ENCODE data around the gene TBC1D9B. TPM values are rescaled to one million over a fixed set of nuclear protein-coding genes. Genes with fewer than 3 reads are reported as not detected.

The TBC1D9B gene
- total and polyA plus RNA-seq, 4 experiments from 2014 or later: 9.3 to 85.0 (median 61.1) TPM

GRCh38 chr5:179832039-179832745 is 75.5 kb downstream of the TBC1D9B start:
- intact Hi-C loops (cut with micrococcal nuclease): no loop called here

GRCh38 chr5:179830818-179831468 is 76.8 kb downstream of the TBC1D9B start:
- intact Hi-C loops (cut with micrococcal nuclease): no loop called here
- H3K4me3 Mint-ChIP-seq: no peak overlapping the region
- H3K36me3 Mint-ChIP-seq: peaks cover 65 to 81% of the 10 kb centered on the region in 2 donors
- no peak overlapping the region for H3K4me3 ChIP-seq (ENCODE audit: low read length in 2 of 2)
- peaks cover 8 to 18% (median 12%) of the 10 kb centered on the region in 4 donors for H3K4me1 Mint-ChIP-seq
- CTCF ChIA-PET (ENCODE audit: partially characterized antibody): interaction anchor here (0.8 to 1.4 kb wide), 2 partner anchors 29 to 68 kb away, joined by 3 read pairs; no protein-coding TSS in a partner anchor
- DNase-seq: no peak
- POLR2A ChIA-PET (ENCODE audit: partially characterized antibody): interaction anchor here (1.0 to 6.3 kb wide), 5 partner anchors 10 to 28 kb away, joined by 3 to 46 read pairs (median 4); partner anchors contain the start of genes MGAT4B, MRNIP and SQSTM1
- no peaks in the 10 kb centered on the region for H3K9me3 Mint-ChIP-seq
- H3K4me1 ChIP-seq (ENCODE audit: insufficient read depth, low read length): peaks cover 1% of the 10 kb centered on the region
- peak overlapping the region in 5 of 7 donors; percentile 26 to 77 (median 32) for H3K27ac Mint-ChIP-seq
- H3K27me3 ChIP-seq (ENCODE audit: insufficient read depth, low read length): no peaks in the 10 kb centered on the region
- H3K27ac ChIP-seq (ENCODE audit: low read depth, low read length): no peak overlapping the region
- no peaks in the 10 kb centered on the region for H3K9me3 ChIP-seq (ENCODE audit: control insufficient read depth in 1 of 2, low read length in 2 of 2)
- no peaks in the 10 kb centered on the region for H3K27me3 Mint-ChIP-seq
- H3K36me3 ChIP-seq (ENCODE audit: insufficient read depth, low read length): peaks cover 62% of the 10 kb centered on the region

More at GRCh38 chr5:179832039-179832745, 75.5 kb downstream of the TBC1D9B start:
- H3K4me1 ChIP-seq (ENCODE audit: insufficient read depth, low read length): peaks cover 14% of the 10 kb centered on the region
- peaks cover 65% of the 10 kb centered on the region for H3K36me3 ChIP-seq (ENCODE audit: insufficient read depth, low read length)
- no peaks in the 10 kb centered on the region for H3K27me3 ChIP-seq (ENCODE audit: insufficient read depth, low read length)
- Mint-ChIP-seq H3K9me3 (no peaks in the 10 kb centered on the region), H3K4me3 (no peak overlapping the region), H3K4me1 (peaks cover 16 to 30% (median 18%) of the 10 kb centered on the region in 4 donors), H3K27ac (peak overlapping the region in 5 of 7 donors; percentile 13 to 71 (median 57)), H3K27me3 (no peaks in the 10 kb centered on the region), H3K36me3 (peaks cover 69 to 81% of the 10 kb centered on the region in 2 donors)
- H3K27ac ChIP-seq (ENCODE audit: low read depth, low read length): no peak overlapping the region
- H3K9me3 ChIP-seq (ENCODE audit: control insufficient read depth in 1 of 2, low read length in 2 of 2): no peaks in the 10 kb centered on the region
- ChIA-PET POLR2A (ENCODE audit: partially characterized antibody) (interaction anchor here (1.7 to 6.3 kb wide), 2 partner anchors 11 to 15 kb away, joined by 3 to 46 read pairs; partner anchors contain the start of gene SQSTM1), CTCF (ENCODE audit: partially characterized antibody) (interaction anchor here (0.8 to 1.0 kb wide), 2 partner anchors 30 to 35 kb away, joined by 3 read pairs; no protein-coding TSS in a partner anchor)
- DNase-seq: no peak
- H3K4me3 ChIP-seq (ENCODE audit: low read length in 2 of 2): no peak overlapping the region

- POLR2A ChIA-PET (ENCODE audit: partially characterized antibody): interaction anchor here (1.0 to 6.3 kb wide), 4 partner anchors 9 to 29 kb away, joined by 3 to 46 read pairs (median 4); partner anchors contain the start of genes MGAT4B, MRNIP and SQSTM1
- H3K4me1 ChIP-seq (ENCODE audit: insufficient read depth, low read length): no peaks in the 10 kb centered on the region
- H3K27ac Mint-ChIP-seq: peak overlapping the region in 4 of 7 donors; percentile 36 to 83 (median 64)
- CTCF ChIA-PET (ENCODE audit: partially characterized antibody): interaction anchor here (1.4 kb wide), 1 partner anchor 67 kb away, joined by 3 read pairs; no protein-coding TSS in a partner anchor
- intact Hi-C loops (cut with micrococcal nuclease): no loop called here
- no peaks in the 10 kb centered on the region for H3K9me3 ChIP-seq (ENCODE audit: control insufficient read depth in 1 of 2, low read length in 2 of 2)
- H3K27me3 ChIP-seq (ENCODE audit: insufficient read depth, low read length): no peaks in the 10 kb centered on the region
- DNase-seq: no peak
- H3K4me3 ChIP-seq (ENCODE audit: low read length in 2 of 2): no peak overlapping the region
- H3K27ac ChIP-seq (ENCODE audit: low read depth, low read length): no peak overlapping the region
- H3K9me3 Mint-ChIP-seq: no peaks in the 10 kb centered on the region
- no peaks in the 10 kb centered on the region for H3K27me3 Mint-ChIP-seq
- H3K36me3 ChIP-seq (ENCODE audit: insufficient read depth, low read length): peaks cover 72% of the 10 kb centered on the region
- peaks cover 6 to 22% (median 12%) of the 10 kb centered on the region in 4 donors for H3K4me1 Mint-ChIP-seq
- H3K4me3 Mint-ChIP-seq: no peak overlapping the region
- peaks cover 64 to 84% of the 10 kb centered on the region in 2 donors for H3K36me3 Mint-ChIP-seq
Measured at GRCh38 chr5:179829732-179830435, 77.8 kb downstream of the TBC1D9B start.

DNA sequence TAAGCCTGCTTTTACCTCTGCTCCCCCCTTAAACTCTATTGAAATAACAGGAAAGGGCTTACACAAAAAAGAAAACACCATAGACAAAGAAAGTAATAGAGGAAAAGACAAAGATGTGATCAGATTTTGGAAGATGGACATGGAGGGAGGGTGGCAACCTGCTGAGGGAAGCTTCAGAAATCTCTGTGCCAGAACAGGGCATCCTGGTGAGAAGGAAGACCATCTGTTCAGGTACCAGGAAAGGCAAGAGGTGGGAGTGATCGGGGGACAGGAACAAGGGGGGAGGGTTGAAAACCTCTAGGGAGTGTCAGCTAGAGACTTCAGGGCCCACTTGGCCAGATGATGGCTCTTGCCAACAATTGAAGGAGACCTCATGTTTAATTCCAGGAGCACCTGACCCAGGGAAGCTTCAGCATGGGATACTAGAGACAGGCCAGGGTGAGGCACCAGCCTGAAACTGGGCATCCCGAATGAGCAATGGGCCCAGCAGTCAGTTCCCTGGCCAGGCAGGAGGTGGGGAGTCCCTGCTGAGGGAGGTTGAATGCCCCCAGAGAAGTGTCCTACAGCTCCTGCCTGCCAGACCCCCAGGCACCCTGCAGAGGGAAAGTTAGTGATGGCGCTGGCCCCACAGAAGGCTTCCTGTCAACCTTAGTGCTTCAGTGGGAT is 78.8 kb downstream of the TBC1D9B start:
- H3K27ac ChIP-seq (ENCODE audit: low read depth, low read length): no peak overlapping the region
- Mint-ChIP-seq H3K27ac (peak overlapping the region in 5 of 7 donors; percentile 19 to 83 (median 61)), H3K36me3 (peaks cover 68 to 92% of the 10 kb centered on the region in 2 donors), H3K4me3 (no peak overlapping the region), H3K4me1 (peaks cover 10 to 31% (median 19%) of the 10 kb centered on the region in 4 donors), H3K27me3 (no peaks in the 10 kb centered on the region), H3K9me3 (no peaks in the 10 kb centered on the region)
- no peak for DNase-seq
- H3K27me3 ChIP-seq (ENCODE audit: insufficient read depth, low read length): no peaks in the 10 kb centered on the region
- H3K9me3 ChIP-seq (ENCODE audit: control insufficient read depth in 1 of 2, low read length in 2 of 2): no peaks in the 10 kb centered on the region
- ChIA-PET CTCF (ENCODE audit: partially characterized antibody) (interaction anchor here (1.1 kb wide), 1 partner anchor 27 kb away, joined by 3 read pairs; no protein-coding TSS in a partner anchor), POLR2A (ENCODE audit: partially characterized antibody) (interaction anchor here (0.8 to 6.3 kb wide), 4 partner anchors 8 to 151 kb away, joined by 3 to 46 read pairs (median 4); partner anchors contain the start of genes MGAT4B and SQSTM1)
- H3K4me1 ChIP-seq (ENCODE audit: insufficient read depth, low read length): peaks cover 6% of the 10 kb centered on the region
- intact Hi-C loops (cut with micrococcal nuclease): no loop called here
- no peak overlapping the region for H3K4me3 ChIP-seq (ENCODE audit: low read length in 2 of 2)
- peaks cover 80% of the 10 kb centered on the region for H3K36me3 ChIP-seq (ENCODE audit: insufficient read depth, low read length)

DNA sequence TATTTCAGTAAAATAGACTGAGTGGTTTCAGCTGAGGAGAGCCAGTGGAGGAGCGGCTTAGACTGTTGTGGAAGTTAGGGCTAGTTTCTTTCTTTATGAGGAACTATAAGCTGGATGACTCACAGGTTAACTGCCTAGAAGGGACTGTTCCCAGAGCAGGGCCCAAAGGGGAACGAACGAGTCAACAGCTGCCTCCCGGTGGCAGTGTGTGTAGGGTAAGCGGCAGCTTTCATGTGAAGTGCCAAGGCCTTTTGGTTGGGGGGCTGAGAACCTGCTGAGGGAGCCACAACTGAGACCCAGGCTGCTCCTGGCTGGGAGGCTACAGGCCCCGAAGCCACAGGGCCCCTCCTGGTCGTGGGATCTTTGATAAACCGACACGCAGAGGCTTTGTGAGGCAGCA is 80.0 kb downstream of the TBC1D9B start:
- H3K4me1 ChIP-seq (ENCODE audit: insufficient read depth, low read length): peaks cover 11% of the 10 kb centered on the region
- peaks cover 56 to 87% of the 10 kb centered on the region in 2 donors for H3K36me3 Mint-ChIP-seq
- H3K4me3 Mint-ChIP-seq: no peak overlapping the region
- ChIA-PET POLR2A (ENCODE audit: partially characterized antibody) (interaction anchor here (0.8 to 1.1 kb wide), 2 partner anchors 9 to 22 kb away, joined by 3 to 5 read pairs; no protein-coding TSS in a partner anchor), CTCF (ENCODE audit: partially characterized antibody) (interaction anchor here (1.1 to 1.9 kb wide), 2 partner anchors 26 to 61 kb away, joined by 4 read pairs; no protein-coding TSS in a partner anchor)
- intact Hi-C loops (cut with micrococcal nuclease): no loop called here
- DNase-seq: no peak
- no peaks in the 10 kb centered on the region for H3K9me3 Mint-ChIP-seq
- no peaks in the 10 kb centered on the region for H3K9me3 ChIP-seq (ENCODE audit: control insufficient read depth in 1 of 2, low read length in 2 of 2)
- H3K27ac ChIP-seq (ENCODE audit: low read depth, low read length): no peak overlapping the region
- H3K27ac Mint-ChIP-seq: peak overlapping the region in 4 of 7 donors; percentile 9 to 76 (median 42)
- no peaks in the 10 kb centered on the region for H3K27me3 Mint-ChIP-seq
- H3K27me3 ChIP-seq (ENCODE audit: insufficient read depth, low read length): no peaks in the 10 kb centered on the region
- no peak overlapping the region for H3K4me3 ChIP-seq (ENCODE audit: low read length in 2 of 2)
- H3K4me1 Mint-ChIP-seq: peaks cover 13 to 41% (median 25%) of the 10 kb centered on the region in 4 donors
- H3K36me3 ChIP-seq (ENCODE audit: insufficient read depth, low read length): peaks cover 78% of the 10 kb centered on the region

DNA sequence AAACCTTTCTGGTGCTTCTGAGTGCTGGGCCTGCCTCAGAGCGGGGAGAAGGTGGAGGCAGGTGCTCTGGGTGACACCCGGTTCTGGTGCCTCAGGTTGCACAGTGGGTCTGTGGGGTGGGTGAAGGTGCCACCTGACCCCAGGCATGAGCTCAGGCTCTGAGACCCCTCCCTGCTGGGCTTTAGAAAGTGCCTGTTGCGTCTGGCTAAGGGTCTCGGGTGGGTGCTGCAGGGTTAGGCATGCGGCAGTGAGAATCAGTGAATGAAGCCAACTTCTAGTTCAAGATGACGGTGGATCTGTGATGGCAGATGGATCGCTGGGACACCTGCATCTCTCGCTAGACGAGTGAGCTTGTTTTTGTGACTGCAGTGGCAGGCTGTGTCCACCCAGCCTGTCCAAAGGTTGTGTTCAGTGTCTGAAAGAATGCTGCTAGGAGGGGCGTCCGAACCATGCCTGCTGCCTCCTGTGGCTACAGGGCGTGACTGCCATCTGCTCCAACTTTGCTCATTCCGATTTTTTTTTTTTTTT is 82.0 kb downstream of the TBC1D9B start:
- ChIA-PET POLR2A (ENCODE audit: partially characterized antibody) (no interaction called here), CTCF (ENCODE audit: partially characterized antibody) (interaction anchor here (0.7 to 1.1 kb wide), 3 partner anchors 21 to 30 kb away, joined by 3 to 4 read pairs (median 3); no protein-coding TSS in a partner anchor)
- peaks cover 0 to 5% (median 0%) of the 10 kb centered on the region in 8 donors for H3K9me3 Mint-ChIP-seq
- no peak for DNase-seq
- no peaks in the 10 kb centered on the region for H3K27me3 ChIP-seq (ENCODE audit: insufficient read depth, low read length)
- H3K27me3 Mint-ChIP-seq: peaks cover 0 to 1% of the 10 kb centered on the region in 2 donors
- intact Hi-C loops (cut with micrococcal nuclease): no loop called here
- peak overlapping the region in 5 of 7 donors; percentile 8 to 76 (median 48) for H3K27ac Mint-ChIP-seq
- H3K9me3 ChIP-seq (ENCODE audit: control insufficient read depth in 1 of 2, low read length in 2 of 2): no peaks in the 10 kb centered on the region
- H3K4me1 Mint-ChIP-seq: peaks cover 19 to 51% (median 33%) of the 10 kb centered on the region in 4 donors
- no peak overlapping the region for H3K27ac ChIP-seq (ENCODE audit: low read depth, low read length)
- peaks cover 66% of the 10 kb centered on the region for H3K36me3 ChIP-seq (ENCODE audit: insufficient read depth, low read length)
- H3K4me1 ChIP-seq (ENCODE audit: insufficient read depth, low read length): peaks cover 21% of the 10 kb centered on the region
- no peak overlapping the region for H3K4me3 Mint-ChIP-seq
- no peak overlapping the region for H3K4me3 ChIP-seq (ENCODE audit: low read length in 2 of 2)
- peaks cover 46 to 83% of the 10 kb centered on the region in 2 donors for H3K36me3 Mint-ChIP-seq

Measured in CD4-positive, alpha-beta memory T cell (primary cell).